SK-N-MC (cell line): ENCODE data around the gene CACNA1B.
"Not testable (repeated sequence)": the region's sequence is repeated elsewhere in the genome, so short reads cannot be mapped to it uniquely, and the experiment has no call there.

Experiments
- EZH2 ChIP-seq: fragments of 200-600 bp; sonication (generic); IDR thresholded peaks from one replicate; pipeline ENCODE4 v1.6.1; 2017; ENCODE audit warnings: antibody characterized with exemption
- FOXP2 ChIP-seq: optimal IDR thresholded peaks from 2 replicates; pipeline ENCODE3; 2011; ENCODE audit warnings: mild to moderate bottlenecking, moderate library complexity; ENCODE audit not compliant: insufficient read depth; ENCODE audit errors: extremely low read length, control extremely low read depth
- POLR2AphosphoS5 ChIP-seq: IDR thresholded peaks from 2 replicates; pipeline ENCODE4 v1.6.1; 2012; ENCODE audit warnings: mild to moderate bottlenecking, low read depth, low read length, borderline replicate concordance

- TF ChIP-seq POLR2AphosphoS5, EZH2, FOXP2: not testable (repeated sequence)
These were observed 255.5 kb downstream of the CACNA1B start for GRCh38 chr9:138132946-138133705.
